BE2C (cell line): ENCODE data around the gene TNF.

Source experiments
- DNase-seq: peaks from one replicate; pipeline ENCODE4 v3.0.0-alpha.2; 2020
- H3K27me3 ChIP-seq: fragments of 250-450 bp; sonication (Bioruptor Pico); 2 replicates; pipeline ENCODE4 v1.5.1; 2020; ENCODE audit warnings: mild to moderate bottlenecking
- H3K36me3 ChIP-seq: fragments of 250-450 bp; sonication (Bioruptor Pico); 2 replicates; pipeline ENCODE4 v1.5.1; 2020; ENCODE audit warnings: mild to moderate bottlenecking
- H3K4me1 ChIP-seq: fragments of 250-450 bp; sonication (Bioruptor Pico); 2 replicates; pipeline ENCODE4 v1.5.1; 2020
- H3K4me3 ChIP-seq: 2 replicates; pipeline ENCODE4 v1.5.1; 2011; ENCODE audit warnings: low read depth, low read length
- H3K9me3 ChIP-seq: fragments of 250-450 bp; sonication (Bioruptor Pico); 2 replicates; pipeline ENCODE4 v1.5.1; 2020
- TF ChIP-seq, protein P1 (sequence below): IDR thresholded peaks from 2 replicates; pipeline ENCODE4 v1.5.1; 2012; ENCODE audit warnings: mild to moderate bottlenecking, low read depth, low read length

The TNF gene

DNA sequence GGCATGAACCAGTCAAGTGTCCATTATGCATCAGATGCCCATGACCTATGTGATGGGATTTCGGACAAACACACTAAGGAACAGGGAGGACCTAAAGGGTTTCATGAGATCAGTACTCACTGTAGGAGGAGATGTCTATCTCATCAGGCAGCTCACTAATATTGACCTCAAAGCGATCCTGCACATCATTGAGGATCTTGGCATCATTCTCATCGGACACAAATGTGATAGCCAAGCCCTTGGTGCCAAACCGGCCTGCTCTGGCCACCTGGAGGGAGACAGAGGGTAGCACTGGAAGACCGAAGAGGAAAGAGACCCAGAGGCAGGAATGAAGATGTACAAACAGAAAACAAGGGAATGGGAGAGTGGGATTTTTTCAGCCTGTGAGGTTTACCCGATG is 44.7 kb upstream of the TNF start:
- peaks cover 58% of the 10 kb centered on the region for H3K36me3 ChIP-seq
- H3K27me3 ChIP-seq: no peaks in the 10 kb centered on the region
- TF ChIP-seq, protein P1, sequence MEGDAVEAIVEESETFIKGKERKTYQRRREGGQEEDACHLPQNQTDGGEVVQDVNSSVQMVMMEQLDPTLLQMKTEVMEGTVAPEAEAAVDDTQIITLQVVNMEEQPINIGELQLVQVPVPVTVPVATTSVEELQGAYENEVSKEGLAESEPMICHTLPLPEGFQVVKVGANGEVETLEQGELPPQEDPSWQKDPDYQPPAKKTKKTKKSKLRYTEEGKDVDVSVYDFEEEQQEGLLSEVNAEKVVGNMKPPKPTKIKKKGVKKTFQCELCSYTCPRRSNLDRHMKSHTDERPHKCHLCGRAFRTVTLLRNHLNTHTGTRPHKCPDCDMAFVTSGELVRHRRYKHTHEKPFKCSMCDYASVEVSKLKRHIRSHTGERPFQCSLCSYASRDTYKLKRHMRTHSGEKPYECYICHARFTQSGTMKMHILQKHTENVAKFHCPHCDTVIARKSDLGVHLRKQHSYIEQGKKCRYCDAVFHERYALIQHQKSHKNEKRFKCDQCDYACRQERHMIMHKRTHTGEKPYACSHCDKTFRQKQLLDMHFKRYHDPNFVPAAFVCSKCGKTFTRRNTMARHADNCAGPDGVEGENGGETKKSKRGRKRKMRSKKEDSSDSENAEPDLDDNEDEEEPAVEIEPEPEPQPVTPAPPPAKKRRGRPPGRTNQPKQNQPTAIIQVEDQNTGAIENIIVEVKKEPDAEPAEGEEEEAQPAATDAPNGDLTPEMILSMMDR: no peak
- H3K4me1 ChIP-seq: peaks cover 6% of the 10 kb centered on the region; the same call in 1 of the 2 replicates
- DNase-seq: no peak
- H3K4me3 ChIP-seq: no peak overlapping the region
- H3K9me3 ChIP-seq: no peaks in the 10 kb centered on the region

DNA sequence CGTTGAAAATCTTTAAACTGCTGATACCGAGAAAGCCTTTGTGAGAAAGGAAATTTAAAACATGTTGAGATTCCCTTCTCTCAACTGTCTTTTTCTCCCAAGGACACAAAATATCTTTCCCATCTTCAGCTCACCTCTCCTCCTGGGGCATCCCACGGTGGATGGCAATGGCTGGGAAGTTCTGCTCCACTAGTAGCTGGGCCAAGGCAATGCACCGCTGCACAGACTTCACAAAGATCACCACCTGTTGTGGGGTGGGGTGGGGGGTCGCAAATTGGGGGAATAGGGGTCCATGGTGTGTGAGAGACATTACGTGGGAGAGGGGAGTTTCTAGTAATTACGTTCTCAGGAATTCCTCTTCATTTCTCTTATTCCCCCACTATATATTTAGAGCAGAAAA is 44.2 kb upstream of the TNF start:
- Histone ChIP-seq H3K9me3 (no peaks in the 10 kb centered on the region), H3K36me3 (peaks cover 63% of the 10 kb centered on the region), H3K4me3 (no peak overlapping the region), H3K4me1 (peaks cover under 1% of the 10 kb centered on the region; the same call in 1 of the 2 replicates), H3K27me3 (no peaks in the 10 kb centered on the region)
- TF ChIP-seq, protein P1: no peak
- no peak for DNase-seq

DNA sequence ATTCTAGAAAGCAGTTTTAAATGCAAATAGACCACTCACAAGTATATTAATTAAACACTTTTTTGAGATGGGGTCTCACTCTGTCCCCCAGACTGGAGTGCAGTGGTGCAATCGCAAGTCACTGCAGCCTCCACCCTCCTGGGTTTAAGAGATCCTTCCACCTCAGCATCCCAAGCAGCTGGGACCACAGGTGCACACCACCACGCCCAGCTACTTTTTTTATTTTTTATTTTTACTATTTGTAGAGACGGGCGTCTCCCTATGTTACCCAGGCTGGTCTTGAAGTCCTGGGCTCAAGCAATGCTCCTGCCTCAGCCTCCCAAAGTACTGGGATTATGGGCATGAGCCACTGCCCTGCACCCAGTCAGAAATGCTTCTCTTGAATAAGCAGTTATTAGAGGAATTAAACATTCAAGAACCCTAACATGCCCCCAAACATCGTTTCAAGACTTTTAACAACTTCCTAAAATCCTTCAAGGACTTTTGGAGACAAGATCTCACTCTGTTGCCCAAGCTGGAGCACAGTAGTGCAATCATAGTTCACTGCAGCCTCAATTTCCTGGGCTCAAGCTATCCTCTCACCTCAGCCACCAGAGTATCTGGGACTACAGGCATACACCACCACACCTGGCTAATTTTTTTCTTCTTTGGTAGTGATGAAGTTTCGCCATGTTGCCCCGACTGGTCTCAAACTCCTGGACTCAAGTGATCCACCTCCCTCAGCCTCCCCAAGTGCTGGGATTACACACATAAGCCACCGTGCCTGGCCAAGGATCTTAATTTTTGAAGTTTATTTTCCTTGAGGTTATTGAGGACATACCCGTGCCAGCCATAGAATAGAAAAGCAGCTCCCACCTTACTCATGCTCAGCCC is 43.4 kb upstream of the TNF start:
- Histone ChIP-seq H3K9me3 (no peaks in the 10 kb centered on the region), H3K4me3 (no peak overlapping the region), H3K36me3 (peaks cover 72% of the 10 kb centered on the region), H3K4me1 (no peaks in the 10 kb centered on the region), H3K27me3 (no peaks in the 10 kb centered on the region)
- TF ChIP-seq, protein P1: no peak
- no peak for DNase-seq

DNA sequence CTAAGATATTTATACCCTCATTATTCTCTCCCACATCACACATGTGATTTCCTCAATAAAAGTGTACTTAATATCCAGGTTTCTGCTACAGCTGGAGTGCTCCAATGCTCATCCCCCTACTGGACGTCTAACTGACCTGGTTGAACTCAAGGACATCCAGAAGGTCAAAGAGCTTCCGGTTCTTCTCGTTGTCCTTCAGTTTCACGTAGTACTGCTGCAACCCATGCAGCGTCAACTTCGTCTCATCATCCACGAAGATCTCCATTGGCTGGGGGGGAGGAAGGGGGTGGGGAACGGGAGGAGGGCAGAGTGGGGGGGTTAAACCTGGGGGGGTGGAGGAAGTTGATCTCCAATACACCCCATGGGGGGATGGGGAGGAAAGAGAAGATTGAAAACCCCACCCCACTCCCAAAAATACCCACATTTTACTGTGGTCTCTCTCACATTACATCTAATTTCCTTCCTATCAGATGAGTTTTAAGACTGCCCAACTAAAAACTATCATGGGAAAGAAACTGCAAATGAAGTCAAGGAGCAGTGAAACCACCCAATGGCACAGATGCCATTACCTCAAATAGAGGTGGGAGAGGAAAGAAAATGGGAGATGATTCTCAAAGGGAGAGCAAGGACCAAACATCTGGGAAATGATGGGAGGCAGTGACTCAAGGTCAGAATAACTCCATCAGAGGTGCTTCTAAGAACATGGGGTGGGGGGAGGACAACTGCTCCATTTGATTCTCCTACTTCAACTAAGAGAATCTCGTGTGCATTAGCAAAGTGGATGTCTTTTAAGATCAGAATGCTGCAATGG is 42.5 kb upstream of the TNF start:
- no peaks in the 10 kb centered on the region for H3K4me1 ChIP-seq
- no peaks in the 10 kb centered on the region for H3K27me3 ChIP-seq
- TF ChIP-seq, protein P1: no peak
- H3K9me3 ChIP-seq: no peaks in the 10 kb centered on the region
- DNase-seq: no peak
- H3K4me3 ChIP-seq: no peak overlapping the region
- peaks cover 80% of the 10 kb centered on the region for H3K36me3 ChIP-seq

DNA sequence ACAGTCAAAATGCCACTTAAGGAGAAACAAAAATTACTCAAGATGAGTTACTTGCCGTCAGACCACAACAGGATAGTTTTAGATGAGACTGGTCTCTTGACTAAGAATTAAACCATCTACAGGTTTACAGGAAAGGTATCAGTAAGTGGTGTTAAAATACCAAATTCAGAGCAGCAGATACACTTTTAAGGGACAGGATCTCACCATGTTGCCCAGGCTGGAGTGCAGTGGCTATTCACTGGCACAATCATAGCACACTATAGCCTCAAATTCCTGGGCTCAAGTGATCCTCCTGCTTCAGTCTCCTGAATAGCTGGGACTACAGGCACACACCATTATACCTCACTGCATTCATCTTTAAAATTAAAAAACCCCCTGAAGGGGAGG is 41.9 kb upstream of the TNF start:
- no peak for DNase-seq
- H3K4me3 ChIP-seq: no peak overlapping the region
- H3K9me3 ChIP-seq: no peaks in the 10 kb centered on the region
- no peaks in the 10 kb centered on the region for H3K27me3 ChIP-seq
- TF ChIP-seq, protein P1: no peak
- no peaks in the 10 kb centered on the region for H3K4me1 ChIP-seq
- H3K36me3 ChIP-seq: peaks cover 86% of the 10 kb centered on the region
